NCI-H774 (cell line): ENCODE results near the gene KCNQ5.

Experiments used
- DNase-seq: peaks from one replicate; lab custom pipeline; 2025; lab: John Stamatoyannopoulos, UW

Gene KCNQ5

DNA sequence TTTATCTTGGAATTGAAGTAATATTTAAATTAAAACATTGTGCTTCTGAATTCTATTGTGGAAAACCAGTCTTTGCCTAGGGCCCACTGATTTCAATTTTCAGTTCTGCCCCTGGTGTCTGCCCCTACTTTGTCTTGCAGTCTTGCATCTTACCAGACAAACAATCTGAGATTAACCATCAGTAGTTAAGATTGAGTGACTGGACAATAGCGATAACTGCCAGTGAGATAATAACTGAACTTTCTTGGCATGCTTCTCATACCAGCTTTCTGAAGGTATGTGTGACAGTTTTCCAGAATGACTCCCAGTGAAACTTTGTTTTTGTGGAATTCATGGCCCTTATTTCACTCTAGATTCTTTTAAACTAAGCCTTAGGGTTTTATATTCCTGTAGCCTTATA lies 53.5 kb downstream of the KCNQ5 start:
- DNase-seq, result no peak

- no peak for DNase-seq
Measured at GRCh38 chr6:72676995-72677394, 55.1 kb downstream of the KCNQ5 start.

GRCh38 chr6:72677740-72678139 lies 55.9 kb downstream of the KCNQ5 start:
- DNase-seq, result no peak

- no peak for DNase-seq
Measured at GRCh38 chr6:72683797-72684196, 61.9 kb downstream of the KCNQ5 start.

GRCh38 chr6:72689107-72689954 lies 67.5 kb downstream of the KCNQ5 start:
- no peak for DNase-seq

DNA sequence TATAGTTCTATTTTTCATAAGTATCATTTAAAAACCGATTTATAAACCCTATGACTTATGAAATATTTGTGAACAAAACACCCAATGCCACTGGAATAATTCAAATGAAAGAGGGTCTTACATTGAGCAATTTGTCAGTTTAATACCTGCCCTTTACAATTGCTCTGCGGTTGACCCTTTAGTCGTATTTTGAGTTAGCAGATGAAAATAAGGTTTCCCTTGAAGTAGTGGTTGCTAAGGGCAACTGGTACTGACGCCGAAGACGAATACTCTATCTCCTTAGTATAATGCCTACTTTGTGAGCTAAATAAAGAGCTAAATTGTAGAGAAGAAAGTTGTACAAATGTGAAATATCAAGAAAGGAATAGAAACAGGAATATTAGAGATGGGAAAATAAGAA lies 69.4 kb downstream of the KCNQ5 start:
- no peak for DNase-seq

- DNase-seq, result no peak
Measured at GRCh38 chr6:72696055-72696454, 74.2 kb downstream of the KCNQ5 start.

DNA sequence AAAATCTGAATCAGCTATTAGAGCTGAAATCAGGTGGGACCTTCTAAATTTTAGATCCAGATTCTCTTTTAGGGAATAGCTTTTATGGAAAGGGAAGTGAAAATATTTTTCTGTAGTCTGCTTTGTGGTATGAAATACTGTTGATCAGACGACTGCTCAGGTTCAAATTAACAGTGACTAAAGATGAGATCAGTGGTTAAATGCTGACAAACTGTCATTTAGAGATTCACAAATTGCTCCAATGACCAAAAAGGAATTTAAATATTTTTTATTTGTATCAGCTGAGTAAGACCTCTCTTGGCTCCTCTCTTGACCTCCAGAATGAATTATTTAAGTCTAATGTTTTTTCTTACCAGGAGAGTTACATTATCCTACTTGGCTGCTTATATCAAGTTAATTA lies 77.3 kb downstream of the KCNQ5 start:
- no peak for DNase-seq

GRCh38 chr6:72702421-72702820 lies 80.6 kb downstream of the KCNQ5 start:
- DNase-seq, result no peak

GRCh38 chr6:72703093-72703492 lies 81.2 kb downstream of the KCNQ5 start:
- no peak for DNase-seq

DNA sequence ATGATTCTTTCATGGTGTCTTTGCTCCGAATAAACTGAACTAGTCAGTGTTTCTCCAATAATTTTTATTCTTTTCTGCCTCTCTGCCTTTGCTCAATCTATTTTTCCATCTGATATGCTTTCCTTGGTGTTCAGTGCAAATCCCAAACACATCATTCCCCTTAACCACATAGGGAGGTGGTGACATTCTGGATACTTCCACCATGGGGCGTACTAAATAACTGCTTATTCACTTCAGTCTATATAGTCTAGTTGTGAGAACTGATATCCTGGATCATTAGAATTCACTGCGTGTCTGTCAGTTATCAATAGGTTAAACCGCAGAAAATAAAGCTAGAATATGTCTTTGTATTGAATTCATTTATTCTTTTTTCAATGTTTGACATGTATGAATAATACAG lies 83.1 kb downstream of the KCNQ5 start:
- no peak for DNase-seq

DNA sequence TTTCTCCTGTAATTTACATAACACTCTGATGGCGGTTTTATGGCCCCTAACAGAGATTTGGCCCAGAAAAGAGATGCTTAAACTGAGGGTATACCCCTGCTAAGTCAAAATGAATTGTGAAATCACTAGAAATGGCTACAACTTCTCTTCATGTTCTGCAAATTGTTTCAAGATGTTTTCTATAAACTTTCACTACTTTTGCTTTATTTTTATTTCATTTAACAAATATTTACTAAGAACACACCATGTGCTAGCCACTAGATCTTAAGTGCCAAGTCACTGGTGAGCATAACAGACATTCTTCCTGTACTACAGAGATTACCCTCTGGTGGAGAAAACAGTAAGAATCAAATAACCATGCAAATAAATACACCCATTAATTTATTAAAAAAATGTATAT lies 87.6 kb downstream of the KCNQ5 start:
- DNase-seq, result no peak

GRCh38 chr6:72711731-72712130 lies 89.9 kb downstream of the KCNQ5 start:
- no peak for DNase-seq

DNA sequence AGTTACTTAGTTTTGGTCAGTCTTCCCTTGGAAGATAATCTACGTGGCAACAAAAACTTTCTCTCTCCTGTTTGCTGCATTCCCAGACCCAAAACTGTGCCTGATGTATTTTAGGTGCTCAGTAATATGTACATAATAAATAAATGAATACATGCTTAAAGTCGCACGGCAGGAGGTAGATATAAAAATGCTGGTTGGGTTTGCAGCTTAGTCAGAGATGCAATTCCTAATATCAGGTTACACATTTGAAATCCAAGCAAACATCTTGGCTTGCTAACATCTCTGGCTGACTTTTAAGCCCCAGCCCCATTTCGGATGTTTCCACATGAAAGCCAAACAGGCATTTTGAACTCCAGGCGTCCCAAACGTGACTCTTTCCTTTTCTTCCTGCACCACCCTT lies 91.0 kb downstream of the KCNQ5 start:
- no peak for DNase-seq

GRCh38 chr6:72715119-72715518 lies 93.3 kb downstream of the KCNQ5 start:
- no peak for DNase-seq

DNA sequence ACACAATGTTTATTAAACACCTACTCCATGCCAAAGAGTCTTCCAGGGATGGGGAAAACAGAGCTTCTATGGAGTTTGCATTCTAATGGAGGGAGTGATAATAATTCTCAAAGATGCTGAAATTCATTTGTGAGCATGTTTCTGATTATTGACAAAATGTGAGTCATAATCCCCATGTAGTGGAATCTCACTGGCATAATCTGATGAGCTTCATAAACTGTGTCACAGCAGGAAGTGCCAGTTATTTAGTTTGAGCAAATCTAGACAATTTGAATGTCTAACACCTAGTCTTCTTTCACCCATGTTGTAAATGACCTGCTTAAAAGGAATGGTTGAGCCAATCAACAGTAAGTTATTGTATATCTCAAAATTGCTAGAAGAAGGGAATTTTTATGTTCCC lies 95.1 kb downstream of the KCNQ5 start:
- DNase-seq, result no peak

- no peak for DNase-seq
Measured at GRCh38 chr6:72720464-72720863, 98.6 kb downstream of the KCNQ5 start.

DNA sequence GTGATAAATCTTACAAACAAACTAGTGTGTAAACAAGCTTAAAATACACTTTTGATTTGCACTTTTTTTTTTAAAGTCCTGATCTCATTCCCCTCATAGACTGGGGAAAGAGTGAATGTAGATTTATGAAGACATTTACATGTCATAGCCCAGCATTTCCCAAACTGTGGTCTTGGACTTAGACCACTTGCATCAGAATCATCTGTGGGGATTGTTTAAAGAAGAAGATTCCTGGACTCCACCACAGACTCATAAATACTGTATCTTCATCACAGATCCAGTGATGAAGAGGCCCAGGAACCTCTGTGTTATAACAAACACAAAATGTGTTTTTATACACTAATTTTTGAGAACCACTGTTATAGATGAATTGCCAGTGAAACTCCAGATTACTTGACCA lies 99.5 kb downstream of the KCNQ5 start:
- no peak for DNase-seq

- no peak for DNase-seq
Measured at GRCh38 chr6:72724545-72724944, 102.7 kb downstream of the KCNQ5 start.

- DNase-seq, result no peak
Measured at GRCh38 chr6:72728706-72729343, 107.0 kb downstream of the KCNQ5 start.

DNA sequence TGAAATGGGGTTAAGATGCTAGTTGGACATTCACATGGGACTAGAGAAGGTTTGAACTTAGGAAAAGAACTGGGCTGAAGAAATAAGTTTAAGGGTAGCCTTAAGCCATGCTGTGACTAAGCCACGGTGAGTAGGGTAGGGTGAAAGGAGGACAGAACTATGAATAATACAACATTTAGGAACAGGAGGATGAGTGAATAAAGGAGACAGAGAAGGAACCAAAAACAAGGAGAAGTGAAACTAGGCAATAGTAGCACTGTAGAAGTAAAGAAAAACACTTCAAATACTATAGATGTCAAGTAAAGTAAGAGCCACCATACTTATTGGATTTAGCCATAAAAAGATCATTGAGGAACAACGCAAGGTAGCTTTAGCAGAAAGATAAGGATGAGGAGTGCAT lies 111.2 kb downstream of the KCNQ5 start:
- no peak for DNase-seq

GRCh38 chr6:72738091-72738490 lies 116.2 kb downstream of the KCNQ5 start:
- DNase-seq, result no peak

GRCh38 chr6:72739368-72739779 lies 117.5 kb downstream of the KCNQ5 start:
- no peak for DNase-seq

DNA sequence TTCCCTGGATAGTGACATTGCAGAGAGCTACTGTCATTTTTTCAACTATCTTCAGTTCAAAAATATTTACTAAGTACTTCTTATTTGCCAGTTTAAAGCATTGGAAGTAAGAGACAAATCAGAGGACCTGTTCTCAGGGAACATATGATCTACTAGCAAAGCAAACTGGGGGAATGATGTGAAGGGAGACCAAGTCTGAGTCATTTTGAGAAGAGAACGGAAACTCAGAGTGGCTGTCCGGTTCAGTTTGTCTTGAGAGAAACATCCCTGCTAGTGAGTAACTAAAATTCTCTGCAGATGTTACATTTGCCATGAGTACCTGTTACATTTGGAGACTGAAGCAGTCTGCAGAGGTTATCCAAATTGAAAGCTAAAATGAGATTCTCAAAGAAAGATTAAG lies 118.3 kb downstream of the KCNQ5 start:
- DNase-seq, result no peak
